GM06990 (cell line): ENCODE measurements around the gene ACAA1.
A peak's percentile ranks its signal among the peaks of the same experiment; 100 is the strongest.
"Not testable (repeated sequence)": the region's sequence is repeated elsewhere in the genome, so short reads cannot be mapped to it uniquely, and the experiment has no call there.

Experiments used
- DNase-seq: peaks from one replicate; pipeline ENCODE4 v3.0.0-alpha.2; 2011; ENCODE audit not compliant: insufficient read length; ENCODE audit errors: extremely low read depth
- H3K27me3 ChIP-seq: replicated peaks from 2 replicates; pipeline ENCODE4 v1.6.0; 2011; ENCODE audit warnings: low read length; ENCODE audit not compliant: control insufficient read depth, insufficient read depth
- H3K36me3 ChIP-seq: 2 replicates; pipeline ENCODE4 v1.5.1; 2011; ENCODE audit warnings: low read length; ENCODE audit not compliant: control insufficient read depth, insufficient read depth
- H3K4me3 ChIP-seq: replicated peaks from 2 replicates; pipeline ENCODE4 v1.5.1; 2011; ENCODE audit warnings: low read depth, mild to moderate bottlenecking, control low read depth, low read length
- CTCF ChIP-seq: IDR thresholded peaks from 2 replicates; pipeline ENCODE4 v1.5.1; 2011; ENCODE audit warnings: low read length, control low read depth, mild to moderate bottlenecking, inconsistent platforms; ENCODE audit not compliant: insufficient read depth, poor library complexity, severe bottlenecking

Gene ACAA1

GRCh38 chr3:38085943-38086324 is 51.0 kb downstream of the ACAA1 start:
- Histone ChIP-seq H3K36me3 (no peaks in the 10 kb centered on the region; the same call in 1 of the 2 replicates), H3K4me3 (no peak overlapping the region), H3K27me3 (no peaks in the 10 kb centered on the region)
- no peak for DNase-seq
- no peak for TF ChIP-seq CTCF

GRCh38 chr3:38085311-38085942 is 51.5 kb downstream of the ACAA1 start:
- H3K4me3 ChIP-seq = no peak overlapping the region
- no peak for DNase-seq
- H3K27me3 ChIP-seq = no peaks in the 10 kb centered on the region
- TF ChIP-seq CTCF = no peak
- no peaks in the 10 kb centered on the region; the same call in 1 of the 2 replicates for H3K36me3 ChIP-seq

- peak; percentile 42 for DNase-seq
- H3K27me3 ChIP-seq = no peaks in the 10 kb centered on the region
- no peak for TF ChIP-seq CTCF
- H3K4me3 ChIP-seq = no peak overlapping the region
- no peaks in the 10 kb centered on the region; the same call in 1 of the 2 replicates for H3K36me3 ChIP-seq
Observed at GRCh38 chr3:38084334-38085310, 52.3 kb downstream of the ACAA1 start.

- Histone ChIP-seq H3K36me3 (no peaks in the 10 kb centered on the region; the same call in 1 of the 2 replicates), H3K4me3 (no peak overlapping the region), H3K27me3 (no peaks in the 10 kb centered on the region)
- DNase-seq = no peak
- no peak for TF ChIP-seq CTCF
Observed at GRCh38 chr3:38083871-38084333, 53.0 kb downstream of the ACAA1 start.

GRCh38 chr3:38083254-38083653 is 53.7 kb downstream of the ACAA1 start:
- not testable (repeated sequence) for H3K36me3 ChIP-seq, DNase-seq

GRCh38 chr3:38082296-38082695 is 54.6 kb downstream of the ACAA1 start:
- DNase-seq, H3K27me3 ChIP-seq, H3K36me3 ChIP-seq, H3K4me3 ChIP-seq: not testable (repeated sequence)

More at GRCh38 chr3:38083254-38083653, 53.7 kb downstream of the ACAA1 start:
- H3K27me3 ChIP-seq, H3K4me3 ChIP-seq: not testable (repeated sequence)

- H3K4me3 ChIP-seq, DNase-seq, H3K27me3 ChIP-seq, H3K36me3 ChIP-seq: not testable (repeated sequence)
Observed at GRCh38 chr3:38077073-38077472, 59.9 kb downstream of the ACAA1 start.
